GM19452 (cell line): ENCODE measurements around the gene HIVEP1.

Experiments used
- ATAC-seq: cut with Tn5 transposase; IDR thresholded peaks from one replicate; pipeline ENCODE4 v1.9.1; 2021; ENCODE audit not compliant: unreplicated experiment

Gene HIVEP1

DNA sequence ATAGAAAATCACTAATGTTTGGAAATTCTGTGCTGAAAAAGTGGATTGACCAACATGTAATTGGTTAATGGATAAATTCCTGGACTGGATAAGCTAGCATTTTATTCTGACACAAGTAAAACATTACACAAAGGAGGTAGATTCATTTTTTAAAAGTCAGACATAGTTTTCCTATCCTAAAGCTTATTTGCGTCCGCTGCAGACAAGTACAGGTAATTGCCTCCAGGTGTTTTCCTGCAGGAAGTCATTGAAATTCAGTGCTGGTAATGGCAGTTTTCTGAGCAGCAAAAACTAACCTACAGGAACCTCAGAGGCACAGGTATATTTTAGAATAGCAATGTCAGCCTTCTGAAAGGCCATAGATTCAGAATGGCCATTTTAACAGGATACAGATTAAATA, 20.0 kb upstream of the HIVEP1 start:
- ATAC-seq, result no peak

DNA sequence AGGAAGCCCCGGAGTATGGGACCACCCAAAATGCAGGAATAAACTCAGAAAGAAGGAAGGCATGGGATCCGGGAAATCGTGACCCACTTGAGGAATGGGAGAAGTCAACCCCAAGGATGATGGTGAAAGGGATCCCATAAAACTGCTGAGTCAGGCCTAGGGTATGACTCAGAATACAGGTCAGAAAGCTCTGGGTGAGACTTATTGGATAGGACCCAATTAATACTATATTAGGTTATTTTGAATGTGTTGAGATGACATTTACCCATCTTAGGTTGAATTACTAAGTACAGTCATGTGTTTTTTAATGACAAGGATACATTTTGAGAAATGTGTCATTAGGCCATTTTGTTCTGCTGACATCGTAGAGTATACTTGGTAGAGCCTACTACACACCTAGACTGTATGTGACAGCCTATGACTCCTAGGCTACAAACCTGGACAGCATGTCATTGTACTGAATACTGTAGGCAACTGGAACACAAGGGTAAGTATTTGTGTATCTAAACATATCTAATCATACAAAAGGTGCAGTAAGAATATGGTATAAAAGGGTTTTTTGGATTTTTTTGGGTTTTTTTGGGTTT, 17.1 kb upstream of the HIVEP1 start:
- ATAC-seq, result no peak

DNA sequence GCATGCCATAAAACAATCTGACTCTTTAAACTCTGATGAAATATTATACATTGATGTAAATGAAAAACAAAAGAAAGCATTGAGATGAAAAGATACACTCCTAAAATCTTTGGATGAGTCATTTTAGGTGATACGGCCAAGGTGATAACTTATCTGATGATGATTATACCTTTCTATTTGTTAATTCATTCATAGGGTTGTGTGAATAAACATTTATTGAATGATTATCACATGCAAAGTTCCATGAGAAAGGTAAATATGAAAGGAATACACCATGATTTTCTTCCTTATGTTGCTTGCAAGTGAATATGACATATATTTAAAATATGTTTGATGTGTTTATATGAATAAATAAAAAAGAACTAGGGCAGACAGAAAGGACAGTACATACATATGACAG, 15.4 kb upstream of the HIVEP1 start:
- no peak for ATAC-seq

DNA sequence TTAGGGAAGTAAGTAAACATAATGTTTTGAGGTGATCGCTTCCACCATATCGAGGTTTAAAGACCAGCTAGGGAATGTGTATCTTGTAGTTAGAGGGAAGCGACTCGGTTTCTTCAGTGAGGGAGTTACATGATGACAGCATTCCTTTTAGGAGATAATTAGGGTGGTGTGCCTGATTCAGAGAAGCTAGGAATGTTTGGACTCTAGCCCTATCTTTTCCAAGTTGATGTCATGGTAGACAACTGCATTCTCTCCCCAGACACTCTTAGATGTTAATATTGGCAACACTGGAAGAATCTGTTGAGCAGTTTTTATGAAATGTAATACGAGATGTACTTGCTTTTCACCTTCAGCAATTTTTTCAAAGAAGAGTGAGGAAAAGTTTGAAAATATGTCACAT, 12.9 kb upstream of the HIVEP1 start:
- no peak for ATAC-seq

DNA sequence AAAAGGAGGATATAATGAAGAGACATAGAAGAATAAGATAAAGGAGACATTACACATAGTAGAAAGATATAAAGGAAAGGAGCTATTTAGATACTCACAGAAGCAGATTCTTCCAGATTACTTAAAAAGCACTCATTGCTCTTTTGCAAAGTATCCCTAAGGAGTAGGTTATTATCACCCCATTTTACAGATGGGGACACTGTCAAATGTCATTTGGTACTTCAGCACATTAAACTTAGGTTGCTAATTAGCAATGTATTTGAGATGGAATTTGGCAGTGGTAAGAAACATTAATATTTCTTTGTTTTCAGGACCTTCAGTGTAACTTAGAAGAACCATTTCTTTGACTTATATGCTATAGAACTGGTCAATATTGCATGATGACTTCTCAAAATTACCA, 11.9 kb upstream of the HIVEP1 start:
- no peak for ATAC-seq

DNA sequence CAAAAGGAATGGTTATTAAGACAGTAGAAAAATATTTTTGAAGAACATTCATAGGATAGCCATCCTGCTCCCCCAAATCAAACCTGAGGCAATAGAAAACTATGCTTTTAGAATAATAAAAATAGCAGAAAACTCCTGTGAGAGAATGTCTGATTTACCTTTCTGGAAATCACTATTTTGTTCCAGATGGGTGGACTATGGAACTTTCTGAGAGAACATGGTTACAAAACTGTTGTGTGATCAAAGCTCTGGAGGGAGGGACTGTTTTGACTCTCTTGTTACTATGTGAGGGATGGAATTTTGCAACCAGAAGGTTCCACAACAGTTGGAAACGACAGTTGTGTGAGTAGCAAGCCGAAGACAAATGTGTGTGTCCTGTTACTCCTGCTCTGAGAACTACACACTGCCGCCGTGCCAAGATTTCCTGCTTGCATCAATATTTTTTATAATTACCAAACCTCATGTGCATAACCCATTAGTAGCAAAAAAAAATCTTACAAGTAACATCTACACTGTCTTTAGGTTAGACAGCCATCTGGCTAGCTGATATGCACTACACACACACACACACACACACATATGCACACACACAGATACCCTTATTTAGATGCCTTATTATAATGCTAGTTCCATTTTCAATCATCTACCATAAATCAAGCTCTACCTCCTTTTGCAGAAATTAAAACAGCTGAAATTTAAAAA, 11.0 kb upstream of the HIVEP1 start:
- no peak for ATAC-seq

DNA sequence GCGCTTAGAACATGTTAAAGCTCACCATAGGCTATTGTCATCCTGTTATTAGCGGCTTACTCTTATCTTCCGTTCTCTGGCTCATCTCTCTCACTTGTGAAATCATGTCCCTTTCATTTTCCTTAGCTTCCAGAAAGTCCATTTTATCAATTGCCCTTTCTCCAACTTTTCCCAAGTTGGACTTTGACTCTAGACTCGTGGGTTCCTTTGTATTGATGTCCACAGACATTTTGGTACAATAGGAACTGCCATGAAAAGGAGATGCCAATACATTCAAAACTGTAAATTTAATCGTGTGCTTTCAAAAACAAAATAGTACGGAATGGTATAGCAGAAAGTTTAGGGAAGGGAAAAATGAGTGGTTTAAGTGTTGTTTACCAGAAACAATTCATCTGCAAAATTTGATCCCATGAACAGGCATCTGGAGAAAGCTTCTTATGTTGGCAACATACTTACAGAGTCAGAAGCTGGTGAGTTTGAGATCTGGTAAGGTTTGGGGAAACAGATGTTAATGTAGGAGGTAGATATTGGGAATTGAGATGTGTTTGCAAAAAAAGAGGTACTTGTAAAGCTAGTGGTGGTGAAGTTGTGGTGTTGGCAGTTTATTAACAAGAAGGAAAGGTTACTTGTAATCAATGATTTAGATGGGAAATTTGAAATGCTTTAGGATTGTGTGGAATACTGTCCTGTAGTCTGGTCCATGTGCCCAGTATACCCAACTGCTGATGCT, 10.2 kb upstream of the HIVEP1 start:
- ATAC-seq, result no peak

DNA sequence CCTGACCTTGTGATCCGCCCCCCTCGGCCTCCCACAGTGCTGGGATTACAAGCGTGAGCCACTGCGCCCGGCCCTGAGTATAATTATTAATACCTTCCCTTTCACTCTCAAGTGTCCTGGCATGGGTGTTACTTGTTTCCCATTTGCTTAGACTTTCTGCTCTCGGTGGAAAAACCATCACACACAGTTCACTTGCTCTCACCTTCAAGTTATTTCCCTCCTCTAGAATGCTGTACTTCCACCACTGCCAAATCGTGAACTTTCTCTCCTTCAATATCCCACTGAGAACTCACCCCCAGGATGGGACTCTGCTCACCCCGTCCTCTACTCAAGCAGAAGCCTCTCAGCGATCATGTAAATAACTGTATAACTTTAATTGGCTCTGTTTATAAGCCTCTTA, 4.6 kb upstream of the HIVEP1 start:
- ATAC-seq, result no peak

DNA sequence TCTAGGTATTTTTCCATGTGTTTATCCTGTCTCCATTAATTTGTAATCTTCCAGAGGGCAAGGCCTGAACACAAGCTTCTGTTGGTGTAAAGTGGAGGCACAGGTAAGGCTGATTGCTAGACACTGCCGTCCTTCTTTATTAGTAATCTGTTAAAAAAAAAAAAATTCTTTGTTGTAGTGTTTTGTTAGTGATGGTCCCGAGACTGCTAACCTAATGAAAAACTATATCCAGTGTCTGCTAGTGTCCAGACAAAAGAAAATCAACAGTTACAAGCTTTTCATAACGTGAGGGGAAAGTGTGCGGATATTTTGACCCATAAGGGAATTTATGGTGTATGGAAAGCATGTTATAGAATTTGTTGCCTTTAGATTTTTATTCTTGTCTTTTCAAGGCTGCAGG, 4.2 kb upstream of the HIVEP1 start:
- no peak for ATAC-seq

DNA sequence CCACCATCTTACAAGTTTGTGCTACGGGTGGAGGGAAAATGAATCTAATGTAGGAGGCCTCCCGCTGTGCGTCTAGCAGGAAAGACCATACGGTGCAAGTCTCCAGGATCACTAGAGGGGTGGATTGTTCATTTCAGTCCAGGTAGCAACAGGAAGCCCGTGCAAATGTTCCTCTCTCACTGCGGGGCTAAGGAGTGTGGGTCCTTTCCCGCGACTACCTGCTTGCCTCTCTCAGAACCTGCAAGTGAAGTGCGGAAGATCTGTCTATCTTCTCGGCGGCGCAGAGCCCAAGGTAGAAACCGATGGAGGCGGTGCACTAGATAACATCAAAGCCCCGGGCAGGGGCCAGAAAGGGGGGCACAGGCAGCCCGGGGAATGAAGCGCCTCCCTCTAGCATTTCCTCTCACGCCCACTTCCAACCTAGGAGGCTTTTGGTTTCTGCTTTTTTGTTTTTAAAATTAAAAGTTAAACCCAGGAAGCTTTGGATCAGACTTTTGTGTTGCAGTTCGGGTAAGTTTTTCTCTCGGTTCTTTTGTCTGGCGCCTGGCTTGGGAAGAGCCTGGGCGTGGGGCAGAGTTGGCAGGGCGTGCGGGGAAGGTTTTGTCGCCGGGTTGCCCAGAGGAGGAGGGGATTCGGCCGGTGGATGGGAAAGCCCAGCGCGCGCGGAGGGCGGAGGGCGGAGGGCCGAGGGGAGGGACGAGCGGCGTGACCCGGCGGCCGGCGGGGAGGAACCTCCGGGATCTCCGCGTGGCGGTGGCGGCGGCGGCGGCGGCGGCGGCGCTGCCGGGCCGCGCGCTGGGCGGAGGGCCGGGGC, 3.5 kb upstream of the HIVEP1 start:
- peak; percentile 27 for ATAC-seq

DNA sequence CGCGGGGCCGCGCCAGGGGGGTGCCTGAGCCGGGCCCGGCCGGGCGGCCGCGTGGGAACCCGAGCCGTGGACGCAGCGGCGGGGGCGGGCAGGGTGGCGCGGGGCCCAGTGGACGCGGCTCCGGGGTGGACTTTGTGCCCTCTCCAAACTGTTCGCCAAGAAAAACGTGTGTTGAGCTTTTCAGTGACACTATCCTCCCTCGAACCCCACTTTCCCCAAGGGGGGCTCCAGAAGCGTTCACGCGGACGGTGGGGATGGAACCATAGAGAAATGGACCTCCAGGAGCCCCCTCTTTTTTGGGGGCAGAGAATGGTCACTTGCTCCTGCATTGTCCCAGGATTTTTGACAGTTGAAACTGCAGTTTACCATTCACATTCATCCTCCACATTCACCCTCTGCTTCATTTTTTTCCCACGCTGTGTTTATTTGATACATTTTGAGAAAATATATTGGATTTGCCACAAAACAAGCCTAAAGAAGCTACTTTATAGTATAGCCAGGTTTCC, 2.9 kb upstream of the HIVEP1 start:
- ATAC-seq, result no peak

DNA sequence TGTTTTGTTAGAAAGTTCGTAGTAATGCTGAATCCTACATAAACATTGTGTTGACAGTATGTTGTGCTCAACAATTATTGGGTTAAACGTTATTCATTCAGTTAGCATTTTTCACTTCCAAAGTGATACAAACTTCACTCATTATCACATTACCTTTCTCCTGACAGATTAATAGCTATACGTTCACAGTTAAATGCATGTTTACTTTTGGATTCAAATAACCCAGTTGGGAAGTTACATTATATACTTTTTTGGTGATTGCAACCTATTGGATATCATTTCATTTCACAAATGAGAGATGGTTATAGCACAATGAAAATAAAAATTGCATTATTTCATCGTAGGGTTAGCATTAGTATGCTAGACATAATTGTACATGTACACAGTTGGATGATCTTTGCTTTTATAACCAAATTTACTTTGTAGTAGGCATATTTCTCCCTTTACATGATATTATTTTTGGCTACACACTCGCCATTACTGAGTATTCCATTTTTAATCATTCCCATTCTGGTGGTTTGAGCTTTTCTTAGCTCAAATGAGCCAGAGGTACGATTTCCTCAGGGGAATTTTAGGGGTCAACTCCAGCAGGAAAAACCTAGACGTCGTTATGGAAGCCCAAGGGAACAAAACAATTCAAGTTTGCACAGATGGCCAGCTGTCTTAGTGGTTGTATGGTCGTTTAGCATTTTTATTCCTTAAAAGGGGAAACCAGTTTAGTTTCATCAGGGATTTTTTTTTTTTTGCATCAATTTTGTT, 2.1 kb upstream of the HIVEP1 start:
- ATAC-seq, result no peak

DNA sequence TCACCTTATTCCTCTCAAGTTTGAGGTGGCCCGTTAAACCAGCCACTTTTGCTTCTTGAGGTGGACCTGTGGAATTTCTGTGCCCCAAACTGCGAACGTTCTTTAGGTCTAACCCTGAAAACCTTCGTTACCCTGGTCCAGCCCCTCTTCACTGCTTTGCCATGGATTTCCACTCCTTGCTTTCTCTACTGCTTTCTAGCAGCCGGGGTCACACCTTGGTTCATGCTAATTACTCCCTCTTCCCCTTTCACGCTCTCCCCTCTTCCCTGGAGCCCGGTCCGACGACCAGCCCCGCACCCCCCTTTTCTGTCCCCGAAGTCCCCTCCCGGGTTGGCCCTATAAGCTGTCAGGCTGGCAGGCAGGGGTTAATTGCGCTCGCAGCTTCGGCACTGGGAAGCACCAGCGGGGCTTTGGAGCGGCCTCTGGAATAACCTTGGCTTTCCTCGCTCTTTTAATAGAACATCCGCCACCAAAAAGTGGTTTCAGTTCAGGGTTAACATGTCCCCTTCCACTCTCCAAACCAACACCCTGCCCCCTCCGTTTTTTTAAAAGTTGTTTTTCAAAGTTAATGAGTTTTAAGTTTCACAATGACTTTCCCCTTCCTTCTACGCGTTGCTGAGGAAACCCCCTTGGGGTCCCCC, 1.4 kb upstream of the HIVEP1 start:
- peak; percentile 35 for ATAC-seq

DNA sequence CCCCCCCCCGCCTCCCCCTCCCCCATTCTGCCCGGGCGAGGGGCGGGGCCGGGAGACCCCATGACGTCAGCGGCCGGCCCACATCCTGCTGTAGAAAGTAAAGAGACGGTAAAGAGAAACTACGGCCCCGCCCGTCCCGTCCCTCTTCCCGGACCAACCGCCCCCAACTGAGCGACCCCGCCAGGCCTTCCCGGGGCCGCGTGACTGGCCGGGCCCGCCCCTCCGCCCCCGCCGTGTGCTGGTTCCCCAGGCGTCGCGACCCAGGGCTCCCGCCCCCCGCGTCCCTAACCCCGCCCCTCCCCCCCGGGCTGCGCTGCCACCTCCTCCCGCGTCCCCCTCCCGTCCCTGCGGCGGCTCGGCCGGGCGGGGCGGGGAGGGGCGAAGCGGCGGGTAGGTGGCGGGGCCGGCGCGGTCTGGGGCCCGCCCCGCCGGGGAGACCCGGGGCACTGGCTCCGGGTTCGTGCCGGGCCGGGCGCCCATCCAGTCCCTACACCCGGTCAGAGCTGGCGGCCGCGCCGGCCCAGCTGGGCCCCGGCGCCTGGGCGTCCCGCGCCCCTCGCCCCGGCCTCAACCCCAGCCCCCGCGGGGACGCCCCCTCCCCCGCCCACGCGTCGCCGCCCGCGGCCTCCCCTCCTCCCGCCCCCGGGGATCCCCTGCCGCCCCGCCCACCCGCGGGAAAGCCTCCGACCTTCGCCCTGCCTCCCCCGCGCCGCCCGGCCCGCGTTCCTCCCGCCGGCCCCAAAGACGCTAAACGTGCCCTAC, 655 bp upstream of the HIVEP1 start:
- ATAC-seq, result peak; percentile 56

DNA sequence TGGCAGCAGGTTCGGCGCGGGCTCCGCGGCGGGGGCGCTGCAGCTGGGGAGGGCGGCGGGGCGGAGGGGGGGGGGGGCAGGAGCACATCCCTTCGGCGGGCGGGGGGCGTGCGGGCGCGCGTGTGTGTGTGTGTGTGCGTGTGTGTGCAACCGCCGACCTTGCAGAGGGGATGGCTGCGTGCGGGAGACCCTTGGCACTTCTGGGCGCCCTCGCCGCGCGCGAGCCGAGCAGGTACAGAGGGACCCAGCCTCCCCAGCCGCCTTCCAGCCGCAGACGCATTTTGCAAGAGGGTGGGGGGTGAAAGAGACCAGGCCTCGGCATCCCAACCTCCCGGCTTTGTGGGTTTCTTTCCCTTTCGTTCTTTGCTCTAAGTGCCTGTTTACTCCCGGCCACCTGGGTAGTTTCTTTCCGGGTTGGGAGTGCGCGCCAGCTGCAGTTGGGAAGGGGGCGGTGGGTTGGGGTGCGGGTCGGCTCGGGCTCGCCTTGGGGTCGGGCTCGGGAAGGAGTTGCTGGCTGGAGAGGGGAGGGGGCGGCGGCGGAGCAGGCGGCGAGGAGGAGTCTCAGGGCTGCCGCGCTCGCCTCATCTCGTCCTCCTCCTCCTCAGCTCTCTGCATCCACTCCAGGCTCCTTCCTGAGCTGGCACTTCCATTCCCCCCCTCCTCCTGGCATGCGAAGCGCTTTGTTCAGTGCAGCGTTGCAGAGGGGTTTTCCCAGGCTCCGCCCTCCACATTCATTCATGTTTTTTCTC, 620 bp downstream of the HIVEP1 start:
- no peak for ATAC-seq

DNA sequence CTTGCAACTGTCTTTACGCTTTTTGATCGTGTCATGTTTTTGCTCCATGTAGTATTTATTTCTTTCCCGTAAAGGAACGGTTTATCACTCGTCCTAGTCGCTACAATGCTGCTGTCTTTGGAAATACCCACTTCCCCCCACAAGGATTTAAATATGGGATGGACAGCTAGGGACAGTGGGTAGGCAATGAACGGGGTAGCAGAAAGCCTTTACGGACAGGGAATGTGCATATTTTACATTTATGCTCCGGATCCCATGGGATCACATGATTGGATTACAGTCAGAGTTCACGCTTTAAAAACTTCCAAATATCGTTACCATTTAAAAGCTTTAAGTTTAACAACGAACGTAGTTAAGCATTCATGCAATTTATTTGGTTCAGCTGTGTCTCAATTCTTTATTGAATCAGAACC, 1.2 kb downstream of the HIVEP1 start:
- ATAC-seq, result no peak

DNA sequence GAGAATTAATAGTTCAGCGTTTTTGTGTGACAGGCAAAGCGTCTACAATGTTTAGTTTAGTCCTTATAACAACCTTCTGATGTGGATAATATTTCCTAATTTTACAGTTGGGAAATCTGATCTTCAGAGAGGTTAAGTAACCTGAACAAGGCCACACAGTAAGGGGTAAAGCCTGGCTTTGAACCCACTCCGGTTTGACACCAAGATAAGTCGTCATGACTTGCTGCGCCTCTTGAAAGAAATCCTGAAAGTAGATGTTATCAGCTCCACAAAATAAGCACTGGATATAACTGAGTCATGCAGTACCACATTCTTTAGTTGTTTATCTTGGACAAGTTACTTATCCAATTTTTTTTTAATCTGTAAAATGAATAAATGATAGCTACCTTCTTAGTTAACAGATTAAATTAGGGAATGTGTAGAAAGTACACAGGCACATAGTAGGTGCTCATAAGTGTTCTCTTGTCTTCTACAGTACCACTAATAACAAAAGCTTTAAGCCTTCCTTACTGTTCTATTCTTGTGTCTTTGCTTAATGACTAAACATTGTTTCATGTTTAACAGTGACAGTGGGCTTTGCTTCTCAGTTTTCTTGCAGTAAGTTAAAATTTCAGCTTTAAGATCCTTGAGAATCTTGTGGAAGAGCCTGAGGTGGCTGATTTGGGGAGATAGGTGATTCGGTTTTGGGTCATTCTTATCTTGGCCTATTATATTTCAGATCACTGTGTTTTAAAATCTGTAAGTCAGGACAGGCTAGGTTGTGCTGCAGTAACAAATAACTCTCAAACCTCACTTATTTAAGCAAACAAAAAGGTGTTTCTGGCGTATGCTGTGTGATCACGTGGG, 2.1 kb downstream of the HIVEP1 start:
- no peak for ATAC-seq

DNA sequence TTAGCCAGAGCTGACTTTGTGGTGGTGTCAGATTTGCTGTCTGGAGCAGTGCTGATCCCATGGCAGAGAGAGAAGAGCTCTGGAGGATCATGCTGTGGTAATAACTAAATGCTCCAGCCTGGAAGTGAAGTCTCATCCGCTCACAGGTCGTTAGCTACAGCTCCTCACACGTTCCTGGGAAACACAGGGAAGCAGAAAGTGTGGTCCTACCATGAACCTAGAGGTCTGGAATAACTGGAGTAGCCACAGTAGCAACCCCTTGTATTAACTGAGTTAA, 2.7 kb downstream of the HIVEP1 start:
- no peak for ATAC-seq
